Kidney (tissue), 14 donors: ENCODE results near the gene MITF. TPM values are rescaled to one million over a fixed set of nuclear protein-coding genes. Genes with fewer than 3 reads are reported as not detected.
A peak's percentile ranks its signal among the peaks of the same experiment; 100 is the strongest.
"Not testable (repeated sequence)": the region's sequence is repeated elsewhere in the genome, so short reads cannot be mapped to it uniquely, and the experiment has no call there.

ENCODE experiments used
- DNase-seq, 5 donors: peaks; one replicate each; pipeline ENCODE4 v3.0.0-alpha.2; 2013 to 2020
- FAIRE-seq: peaks from 2 replicates; lab custom pipeline; 2012; peaks lifted over from hg19 to GRCh38; lab: Jason Lieb, UNC
- H3K27ac ChIP-seq, 2 donors: one replicate each; pipeline ENCODE4 v1.7.0; 2013; ENCODE audit warnings: low read depth in 2 of 2, low read length in 2 of 2, inconsistent platforms in 1 of 2
- H3K27me3 ChIP-seq: one replicate; pipeline ENCODE4 v1.7.1; 2013; ENCODE audit warnings: low read length, inconsistent platforms; ENCODE audit not compliant: control insufficient read depth, insufficient read depth
- H3K36me3 ChIP-seq, 3 donors: one replicate each; pipeline versions ENCODE4 v1.7.0 to v1.7.1; 2013; ENCODE audit warnings: low read length in 3 of 3, control low read depth in 1 of 3, inconsistent platforms in 1 of 3; ENCODE audit not compliant: insufficient read depth in 3 of 3, control insufficient read depth in 2 of 3
- H3K4me1 ChIP-seq, 3 donors: one replicate each; pipeline versions ENCODE4 v1.7.0 to v1.7.1; 2013; ENCODE audit warnings: low read length in 3 of 3, inconsistent platforms in 1 of 3, low read depth in 1 of 3; ENCODE audit not compliant: control insufficient read depth in 2 of 3, insufficient read depth in 2 of 3
- H3K4me3 ChIP-seq, 3 donors: one replicate each; pipeline versions ENCODE4 v1.7.0 to v1.8.1; 2013; ENCODE audit warnings: low read length in 3 of 3, control low read depth in 1 of 3, inconsistent platforms in 1 of 3
- H3K9ac ChIP-seq, 3 donors: one replicate each; pipeline versions ENCODE4 v1.7.0 to v1.7.1; 2013; ENCODE audit warnings: low read length in 3 of 3, control low read depth in 1 of 3, inconsistent platforms in 1 of 3
- H3K9me3 ChIP-seq, 3 donors: one replicate each; pipeline versions ENCODE4 v1.7.0 to v1.7.1; 2013; ENCODE audit warnings: low read length in 3 of 3, control low read depth in 1 of 3, inconsistent platforms in 1 of 3; ENCODE audit not compliant: control insufficient read depth in 2 of 3, insufficient read depth in 1 of 3
- intact Hi-C: fragments of 100-400 bp; cut with DNase I; formaldehyde crosslinking; loops from one replicate; pipeline ENCODE4 v1.11.1; 2022
- polyA plus RNA-seq: library from polyadenylated mRNA; stranded (reverse); fragments of 350-450 nt; fragmentation: Illumina TruSeq; extraction: RNeasy Lipid Tissue Mini Kit (QIAGEN cat#74804); gene quantifications from one replicate; pipeline ENCODE4 v1.2.3, GENCODE V29; 2014; ENCODE audit warnings: low read depth, low replicate concordance; ENCODE audit not compliant: insufficient read depth
- total RNA-seq: library from RNA; stranded (reverse); fragmentation: NEBNext Ultra II Directional; extraction: Animal tissue kit (Norgen Biotek cat#: 25700); gene quantifications from one replicate; pipeline ENCODE4 v1.2.1, GENCODE V29; 2021
- TF ChIP-seq, protein P1 (sequence below): IDR thresholded peaks from 3 replicates; pipeline ENCODE4 v1.5.1; 2012; ENCODE audit warnings: mild to moderate bottlenecking, moderate library complexity, borderline replicate concordance; ENCODE audit not compliant: insufficient read depth; ENCODE audit errors: extremely low read depth
- donor health status: control.
- donor health status: control.
- donor health status: control.
- donor health status: control.
- donor health status: control.
- donor health status: DM: yes; HTN: yes; CAD: no.
- donor health status: Normal renal cell carcinoma (clear cell type).

Gene MITF
- total and polyA plus RNA-seq, 2 donors from 2014 or later = 14.1 to 52.6 TPM

DNA sequence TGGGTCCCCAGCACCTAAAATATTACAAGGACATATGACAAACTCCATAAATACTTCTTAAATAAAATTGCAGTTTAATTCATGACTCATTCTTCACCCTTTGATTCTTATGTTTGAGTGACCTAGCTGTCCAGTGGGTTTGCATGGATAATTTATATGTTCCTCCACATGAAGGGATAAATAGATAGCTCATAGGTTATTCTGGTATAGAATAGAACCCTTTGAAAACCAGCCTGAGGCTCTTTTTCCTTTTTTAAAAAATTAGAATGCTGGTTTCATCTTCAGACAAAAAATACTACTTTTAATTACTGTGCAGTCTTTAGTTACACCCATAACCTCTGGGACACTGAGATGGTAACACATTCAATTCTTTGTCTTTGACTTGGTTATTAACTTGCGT, 163.1 kb downstream of the MITF start:
- Histone ChIP-seq H3K9ac (no peak overlapping the region), H3K9me3 (no peaks in the 10 kb centered on the region), H3K4me3 (no peak overlapping the region), H3K27ac (no peak overlapping the region), H3K4me1 (peaks cover 0 to 8% (median 6%) of the 10 kb centered on the region in 3 donors), H3K36me3 (no peaks in the 10 kb centered on the region), H3K27me3 (no peaks in the 10 kb centered on the region)
- no peak for DNase-seq
- intact Hi-C loops = no loop called here
- TF ChIP-seq, protein P1, sequence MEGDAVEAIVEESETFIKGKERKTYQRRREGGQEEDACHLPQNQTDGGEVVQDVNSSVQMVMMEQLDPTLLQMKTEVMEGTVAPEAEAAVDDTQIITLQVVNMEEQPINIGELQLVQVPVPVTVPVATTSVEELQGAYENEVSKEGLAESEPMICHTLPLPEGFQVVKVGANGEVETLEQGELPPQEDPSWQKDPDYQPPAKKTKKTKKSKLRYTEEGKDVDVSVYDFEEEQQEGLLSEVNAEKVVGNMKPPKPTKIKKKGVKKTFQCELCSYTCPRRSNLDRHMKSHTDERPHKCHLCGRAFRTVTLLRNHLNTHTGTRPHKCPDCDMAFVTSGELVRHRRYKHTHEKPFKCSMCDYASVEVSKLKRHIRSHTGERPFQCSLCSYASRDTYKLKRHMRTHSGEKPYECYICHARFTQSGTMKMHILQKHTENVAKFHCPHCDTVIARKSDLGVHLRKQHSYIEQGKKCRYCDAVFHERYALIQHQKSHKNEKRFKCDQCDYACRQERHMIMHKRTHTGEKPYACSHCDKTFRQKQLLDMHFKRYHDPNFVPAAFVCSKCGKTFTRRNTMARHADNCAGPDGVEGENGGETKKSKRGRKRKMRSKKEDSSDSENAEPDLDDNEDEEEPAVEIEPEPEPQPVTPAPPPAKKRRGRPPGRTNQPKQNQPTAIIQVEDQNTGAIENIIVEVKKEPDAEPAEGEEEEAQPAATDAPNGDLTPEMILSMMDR = no peak
- no peak for FAIRE-seq

DNA sequence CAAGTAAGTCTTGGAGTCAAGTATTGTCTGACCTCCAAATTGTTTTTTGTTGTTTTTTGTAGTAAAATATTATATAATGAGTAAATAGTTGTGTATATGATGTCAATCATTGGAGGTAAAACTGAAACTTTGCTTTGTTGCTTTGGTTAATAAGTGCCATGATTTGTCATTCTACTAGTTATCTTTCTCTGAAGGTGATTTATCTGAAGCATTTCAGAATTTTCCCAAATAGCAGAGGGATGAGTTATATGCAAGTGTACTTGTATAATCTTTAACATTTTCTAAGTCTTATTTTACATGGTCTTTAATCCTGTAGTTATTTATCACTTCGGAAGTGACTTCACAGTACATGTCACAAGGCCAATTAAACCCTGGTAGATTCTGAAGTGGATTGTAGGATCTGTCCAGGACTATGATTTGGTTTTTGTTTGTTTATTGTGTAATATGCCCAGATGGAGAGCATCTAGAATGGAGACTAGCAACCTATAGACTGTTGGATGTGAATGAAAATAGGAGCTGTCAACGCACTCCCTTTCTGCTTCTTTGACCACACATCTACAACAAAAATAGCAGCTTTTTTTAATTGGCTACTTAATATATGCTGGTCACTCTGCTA, 167.2 kb downstream of the MITF start:
- Histone ChIP-seq H3K36me3 (no peaks in the 10 kb centered on the region), H3K27ac (no peak overlapping the region), H3K4me3 (no peak overlapping the region), H3K27me3 (no peaks in the 10 kb centered on the region), H3K9me3 (no peaks in the 10 kb centered on the region), H3K4me1 (peaks cover 0 to 11% (median 4%) of the 10 kb centered on the region in 3 donors), H3K9ac (no peak overlapping the region)
- FAIRE-seq (peak; percentile 49), DNase-seq (no peak)
- TF ChIP-seq, protein P1 = no peak
- intact Hi-C loops = no loop called here

DNA sequence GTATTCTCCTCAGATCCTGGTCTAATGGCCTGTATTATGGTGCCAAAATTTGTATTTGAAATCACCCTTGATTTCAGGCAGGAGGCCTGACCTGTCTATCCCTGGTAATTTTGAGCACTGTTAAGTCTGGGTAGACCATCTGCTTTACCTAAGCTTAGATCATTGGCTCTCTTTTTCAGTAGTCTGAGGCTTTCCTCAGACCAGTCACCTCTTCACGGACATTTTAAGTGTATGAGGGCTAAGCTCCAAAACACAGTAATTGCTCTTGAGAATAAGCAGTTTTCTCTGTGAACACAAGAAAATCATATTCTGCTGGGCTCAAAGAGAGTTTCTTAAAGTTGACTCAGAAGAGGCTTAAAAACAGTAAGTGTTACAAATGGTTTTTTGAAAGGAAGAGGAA, 168.3 kb downstream of the MITF start:
- TF ChIP-seq, protein P1 = no peak
- no peak overlapping the region for H3K4me3 ChIP-seq
- no peak for DNase-seq
- no peak overlapping the region for H3K27ac ChIP-seq
- no peak overlapping the region for H3K9ac ChIP-seq
- H3K27me3 ChIP-seq = no peaks in the 10 kb centered on the region
- no peak for FAIRE-seq
- H3K36me3 ChIP-seq = no peaks in the 10 kb centered on the region
- H3K9me3 ChIP-seq = no peaks in the 10 kb centered on the region
- intact Hi-C loops = no loop called here
- H3K4me1 ChIP-seq = peaks cover 0 to 6% (median 2%) of the 10 kb centered on the region in 3 donors

DNA sequence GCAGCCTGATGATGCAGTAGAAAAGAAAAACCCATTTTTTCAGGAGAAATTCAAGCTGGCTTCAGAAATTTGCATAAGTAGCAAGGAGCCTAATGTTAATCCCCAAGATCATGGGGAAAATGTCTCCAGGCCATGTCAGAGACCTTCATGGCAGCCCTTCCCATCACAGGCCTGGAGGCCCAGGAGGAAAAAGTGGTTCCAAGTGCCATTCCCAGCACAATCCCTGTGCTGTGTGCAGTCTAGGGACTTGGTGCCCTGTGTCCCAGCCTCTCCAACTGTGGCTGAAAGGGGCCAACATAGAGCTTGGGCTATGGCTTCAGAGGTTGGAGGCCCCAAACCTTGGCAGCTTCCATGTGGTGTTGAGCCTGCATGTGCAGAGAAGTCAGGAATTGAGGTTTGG, 170.6 kb downstream of the MITF start:
- H3K36me3 ChIP-seq, H3K27ac ChIP-seq, H3K4me3 ChIP-seq, H3K9me3 ChIP-seq, DNase-seq, FAIRE-seq, H3K4me1 ChIP-seq, H3K27me3 ChIP-seq, H3K9ac ChIP-seq, intact Hi-C loops: not testable (repeated sequence)
